MCF 10A (cell line): ENCODE data around the gene ADAM12. TPM values are rescaled to one million over a fixed set of nuclear protein-coding genes. Genes with fewer than 3 reads are reported as not detected.

ENCODE experiments used
- BruUV-seq: library from RNA; stranded (reverse); fragments of 400-500 nt; replicated peaks from 2 replicates; lab custom pipeline; 2021; lab: Mats Ljungman, UMichigan
- CTCF ChIA-PET: fragments of 300-600 bp; sonication (Branson Sonifier 250); formaldehyde crosslinking; extraction: SDS; loops from one replicate; lab custom pipeline; 2021; ENCODE audit warnings: antibody characterized with exemption, inconsistent platforms; lab: Yijun Ruan, JAX
- POLR2A ChIA-PET: fragments of 300-600, 350-650 bp; sonication (Branson Sonifier 250); formaldehyde crosslinking; extraction: SDS; loops from one replicate; lab custom pipeline; 2020; ENCODE audit warnings: antibody characterized with exemption, inconsistent platforms; lab: Yijun Ruan, JAX
- DNase-seq: peaks from one replicate; pipeline ENCODE4 v3.0.0-alpha.2; 2018; ENCODE audit not compliant: unreplicated experiment
- H3K27ac Mint-ChIP-seq: one replicate; pipeline ENCODE4 v1.8.0; 2022; ENCODE audit warnings: mild to moderate bottlenecking, low read depth, mixed read lengths; ENCODE audit not compliant: unreplicated experiment
- H3K27me3 Mint-ChIP-seq: one replicate; pipeline ENCODE4 v1.8.0; 2022; ENCODE audit warnings: mixed read lengths; ENCODE audit not compliant: insufficient read depth, unreplicated experiment
- H3K36me3 Mint-ChIP-seq: one replicate; pipeline ENCODE4 v1.8.0; 2022; ENCODE audit warnings: mild to moderate bottlenecking, moderate library complexity, mixed read lengths; ENCODE audit not compliant: insufficient read depth, unreplicated experiment
- H3K4me1 Mint-ChIP-seq: one replicate; pipeline ENCODE4 v1.8.0; 2022; ENCODE audit warnings: mixed read lengths; ENCODE audit not compliant: insufficient read depth, unreplicated experiment
- H3K4me3 Mint-ChIP-seq: one replicate; pipeline ENCODE4 v1.8.0; 2022; ENCODE audit warnings: mild to moderate bottlenecking, moderate library complexity, mixed read lengths; ENCODE audit not compliant: unreplicated experiment
- H3K9me3 Mint-ChIP-seq: one replicate; pipeline ENCODE4 v1.8.0; 2022; ENCODE audit warnings: mixed read lengths; ENCODE audit not compliant: unreplicated experiment
- CTCF ChIP-seq: fragments of 200-600 bp; IDR thresholded peaks from one replicate; pipeline ENCODE4 v1.8.0; 2022; ENCODE audit warnings: antibody characterized with exemption, mild to moderate bottlenecking; ENCODE audit not compliant: unreplicated experiment
- intact Hi-C: fragments of 100-400 bp; cut with micrococcal nuclease; formaldehyde crosslinking; loops from 2 replicates; pipeline ENCODE4 v1.14.1; 2022
- total RNA-seq: library from RNA; stranded (reverse); gene quantifications from 2 replicates; pipeline ENCODE4 v1.2.3, GENCODE V29; 2022

ADAM12 gene
- total RNA-seq, 1 experiment from 2014 or later, result 2.2 TPM

GRCh38 chr10:126170371-126170770 lies 217.9 kb downstream of the ADAM12 start:
- Mint-ChIP-seq H3K9me3 (no peaks in the 10 kb centered on the region), H3K4me3 (no peak overlapping the region), H3K27ac (no peak overlapping the region), H3K27me3 (no peaks in the 10 kb centered on the region), H3K4me1 (no peaks in the 10 kb centered on the region), H3K36me3 (no peaks in the 10 kb centered on the region)
- intact Hi-C loops, result no loop called here
- POLR2A ChIA-PET, result no interaction called here
- DNase-seq, result no peak
- no peak for TF ChIP-seq CTCF
- no TSS peak for BruUV-seq
- CTCF ChIA-PET, result no interaction called here

GRCh38 chr10:126169899-126170298 lies 218.4 kb downstream of the ADAM12 start:
- Mint-ChIP-seq H3K4me1 (no peaks in the 10 kb centered on the region), H3K36me3 (no peaks in the 10 kb centered on the region), H3K27ac (no peak overlapping the region), H3K4me3 (no peak overlapping the region), H3K9me3 (no peaks in the 10 kb centered on the region), H3K27me3 (no peaks in the 10 kb centered on the region)
- ChIA-PET POLR2A (no interaction called here), CTCF (no interaction called here)
- DNase-seq, result no peak
- intact Hi-C loops, result loop anchor here (10.0 kb wide), 1 partner anchor 135 kb away; no protein-coding TSS in a partner anchor
- TF ChIP-seq CTCF, result no peak
- no TSS peak for BruUV-seq

GRCh38 chr10:126166797-126167196 lies 221.5 kb downstream of the ADAM12 start:
- no peak overlapping the region for H3K4me3 Mint-ChIP-seq
- intact Hi-C loops, result loop anchor here (10.0 kb wide), 1 partner anchor 138 kb away; no protein-coding TSS in a partner anchor
- H3K36me3 Mint-ChIP-seq, result no peaks in the 10 kb centered on the region
- no peaks in the 10 kb centered on the region for H3K9me3 Mint-ChIP-seq
- DNase-seq, result no peak
- ChIA-PET CTCF (interaction anchor here (0.6 kb wide), 1 partner anchor 1094 kb away, joined by 3 read pairs; no protein-coding TSS in a partner anchor), POLR2A (no interaction called here)
- H3K27ac Mint-ChIP-seq, result no peak overlapping the region
- TF ChIP-seq CTCF, result no peak
- BruUV-seq, result no TSS peak
- H3K4me1 Mint-ChIP-seq, result no peaks in the 10 kb centered on the region
- no peaks in the 10 kb centered on the region for H3K27me3 Mint-ChIP-seq

GRCh38 chr10:126165874-126166273 lies 222.4 kb downstream of the ADAM12 start:
- BruUV-seq, result no TSS peak
- DNase-seq, result no peak
- Mint-ChIP-seq H3K9me3 (no peaks in the 10 kb centered on the region), H3K27ac (no peak overlapping the region), H3K27me3 (peaks cover 6% of the 10 kb centered on the region), H3K4me3 (no peak overlapping the region), H3K36me3 (no peaks in the 10 kb centered on the region), H3K4me1 (no peaks in the 10 kb centered on the region)
- TF ChIP-seq CTCF, result no peak
- CTCF ChIA-PET, result no interaction called here
- intact Hi-C loops, result loop anchor here (10.0 kb wide), 1 partner anchor 139 kb away; no protein-coding TSS in a partner anchor
- POLR2A ChIA-PET, result no interaction called here
